Stimulated activated CD4-positive, alpha-beta T cell treated with anti-CD3 and anti-CD28 coated beads, Interleukin-15, amount 100 ng/mL, for 1 hour (primary cell): ENCODE measurements around the gene MYPN.
"Not testable (repeated sequence)": the region's sequence is repeated elsewhere in the genome, so short reads cannot be mapped to it uniquely, and the experiment has no call there.

ENCODE experiments used
- DNase-seq, 2 donors: peaks; one replicate each; pipeline ENCODE4 v3.0.0-alpha.2; 2020; ENCODE audit warnings: low read depth in 1 of 2, low spot score in 1 of 2

MYPN gene

GRCh38 chr10:68222391-68222790 is 113.1 kb downstream of the MYPN start:
- DNase-seq, result no peak

DNA sequence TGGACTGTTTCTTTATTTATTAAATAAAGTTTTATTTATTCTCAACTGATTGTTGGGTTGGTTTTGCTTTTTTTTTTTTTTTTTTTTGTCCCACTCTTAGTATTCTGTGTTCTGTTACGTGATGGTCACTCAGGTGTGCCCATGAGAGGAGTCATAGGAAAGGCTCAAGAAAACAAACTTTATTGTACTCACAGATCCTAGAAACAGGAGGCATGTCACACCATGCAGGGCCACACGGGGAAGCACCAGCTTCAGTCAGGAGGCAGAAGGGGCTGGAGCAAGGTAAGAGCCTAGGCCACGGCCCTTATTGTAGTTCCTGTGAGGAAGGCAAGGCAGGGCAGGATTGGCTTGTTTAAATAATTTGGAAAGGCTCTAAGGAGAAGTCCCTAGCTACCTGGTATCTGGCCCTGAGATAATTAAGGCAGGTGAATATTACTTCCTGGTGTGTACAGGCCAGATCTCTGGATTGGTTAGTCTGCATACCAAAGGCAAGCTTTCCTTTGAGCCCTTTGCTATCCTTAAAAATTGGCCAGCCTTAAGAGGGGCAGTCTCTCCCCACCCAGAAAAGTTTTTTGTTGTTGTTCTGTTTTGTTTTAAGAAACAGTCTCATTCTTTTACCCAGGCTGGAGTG is 114.4 kb downstream of the MYPN start:
- no peak for DNase-seq

DNA sequence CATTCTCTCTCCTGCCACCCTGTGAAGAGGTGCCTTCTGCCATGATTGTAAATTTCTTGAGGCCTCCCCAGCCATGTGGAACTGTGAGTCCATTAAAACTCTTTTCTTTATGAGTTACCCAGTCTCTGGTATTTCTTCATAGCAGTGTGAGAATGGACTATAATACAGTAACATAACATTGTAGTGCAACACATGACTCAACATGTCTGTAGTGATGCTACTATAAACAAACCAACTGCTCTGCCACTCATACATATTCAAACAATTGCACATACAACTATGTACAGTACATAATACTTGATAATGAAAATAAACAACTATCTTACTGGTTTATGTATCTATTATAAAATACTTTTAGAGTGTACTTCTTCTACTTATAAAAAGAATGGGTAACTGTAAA is 115.5 kb downstream of the MYPN start:
- no peak for DNase-seq

- no peak for DNase-seq
Observed at GRCh38 chr10:68230268-68230667, 121.0 kb downstream of the MYPN start.

- peak in 1 of 2 donors; percentile 18 for DNase-seq
Observed at GRCh38 chr10:68231106-68231816, 122.0 kb downstream of the MYPN start.

- DNase-seq, result no peak
Observed at GRCh38 chr10:68231817-68232251, 122.5 kb downstream of the MYPN start, which contains the start of gene ATOH7. TSS of gene ATOH7 (minus strand) at chr10:68232113. CDS start at chr10:68231677, 436 bp downstream.

DNA sequence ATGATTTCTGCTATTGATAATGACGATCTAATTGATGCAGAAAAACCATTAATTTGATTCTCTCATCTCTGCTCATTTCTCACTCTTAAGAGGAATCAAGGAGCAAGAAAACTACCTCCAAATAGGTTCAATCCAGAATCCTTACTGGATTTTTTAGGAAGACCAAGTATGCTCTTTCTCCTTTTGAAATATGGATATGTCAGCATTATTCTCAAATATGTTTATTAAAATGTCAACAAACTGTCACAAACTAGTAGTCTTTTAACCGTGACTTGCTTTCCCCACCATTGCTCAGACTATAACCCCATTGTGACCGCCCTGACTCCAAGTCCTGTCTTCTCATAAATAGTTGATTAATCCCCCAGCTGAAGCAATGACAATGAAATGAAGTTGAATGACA is 123.8 kb downstream of the MYPN start:
- DNase-seq, result no peak

GRCh38 chr10:68235111-68235510 is 125.8 kb downstream of the MYPN start:
- DNase-seq, result no peak

DNA sequence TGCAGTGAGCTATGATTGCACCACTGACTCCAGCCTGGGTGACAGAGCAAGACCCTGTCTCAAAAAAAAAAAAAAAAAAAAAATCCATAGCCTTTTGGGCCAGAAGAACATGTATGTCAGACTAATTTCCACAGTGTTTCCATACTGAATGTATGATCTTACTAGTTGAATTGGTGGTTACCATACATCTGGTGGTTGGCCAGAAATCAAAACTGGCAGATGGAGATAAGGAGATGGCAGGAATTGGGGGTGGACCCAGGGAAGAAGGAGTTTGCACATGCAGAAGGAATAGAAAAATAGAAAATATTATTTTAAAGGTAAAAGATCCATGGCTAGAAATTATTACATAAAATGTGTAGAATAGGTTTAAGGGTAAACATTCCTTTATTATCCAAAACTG is 126.3 kb downstream of the MYPN start:
- DNase-seq, result no peak

DNA sequence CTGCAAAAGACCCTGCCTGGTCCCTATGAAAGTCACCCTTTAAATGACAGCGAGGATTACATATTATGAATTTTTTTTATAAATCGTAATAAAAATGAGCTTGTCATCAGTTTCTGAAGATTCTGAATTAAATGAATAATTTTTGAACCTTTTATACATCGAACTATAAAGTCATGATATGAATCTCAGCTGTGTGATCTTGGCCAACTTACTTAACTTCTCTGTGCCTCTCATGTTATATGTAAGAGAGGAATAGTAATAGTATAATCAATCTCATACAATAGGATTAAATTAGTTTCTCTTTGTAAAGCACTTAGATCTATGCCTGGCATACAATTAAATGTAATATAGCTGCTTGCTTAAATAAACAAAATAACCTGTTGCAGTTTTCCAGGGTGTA is 127.9 kb downstream of the MYPN start:
- no peak for DNase-seq

- no peak for DNase-seq
Observed at GRCh38 chr10:68238371-68238770, 129.1 kb downstream of the MYPN start.

DNA sequence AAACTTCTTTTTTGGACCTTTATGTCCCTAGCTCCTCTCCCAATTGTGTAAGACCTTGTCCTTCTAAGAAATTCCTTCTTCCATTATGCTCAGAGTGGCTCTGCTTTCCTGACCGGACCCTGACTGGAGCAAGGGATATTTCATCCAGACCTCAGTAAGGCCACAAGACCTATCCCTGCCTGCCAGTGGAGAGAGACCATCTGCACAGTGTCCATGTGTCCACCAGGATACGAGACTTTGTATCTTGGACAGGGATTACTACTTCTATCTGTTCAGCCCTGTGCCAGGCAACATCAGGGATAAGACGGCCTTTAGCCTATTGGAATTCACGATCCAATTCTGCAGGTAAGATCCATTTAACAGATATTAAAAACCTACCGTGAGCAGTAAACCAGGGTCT is 129.8 kb downstream of the MYPN start:
- DNase-seq, result no peak

- DNase-seq, result no peak
Observed at GRCh38 chr10:68239596-68240150, 130.4 kb downstream of the MYPN start.

GRCh38 chr10:68242051-68242450 is 132.8 kb downstream of the MYPN start:
- DNase-seq, result no peak

DNA sequence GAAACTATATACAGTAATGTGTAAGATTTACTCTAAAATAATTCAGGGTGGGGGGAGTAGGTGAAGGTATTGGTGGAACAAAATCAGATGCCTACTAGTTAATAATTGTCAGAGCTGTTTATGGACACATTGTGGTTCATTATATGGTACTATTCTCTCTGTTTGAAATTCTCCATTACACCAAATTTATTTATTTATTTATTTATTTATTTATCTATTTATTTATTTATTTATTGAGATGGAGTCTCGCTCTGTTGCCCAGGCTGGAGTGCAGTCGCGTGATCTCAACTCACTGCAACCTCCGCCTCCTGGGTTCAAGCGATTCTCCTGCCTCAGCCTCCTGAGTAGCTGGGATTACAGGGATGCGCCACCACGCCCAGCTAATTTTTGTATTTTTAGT is 137.1 kb downstream of the MYPN start:
- DNase-seq, result not testable (repeated sequence)

DNA sequence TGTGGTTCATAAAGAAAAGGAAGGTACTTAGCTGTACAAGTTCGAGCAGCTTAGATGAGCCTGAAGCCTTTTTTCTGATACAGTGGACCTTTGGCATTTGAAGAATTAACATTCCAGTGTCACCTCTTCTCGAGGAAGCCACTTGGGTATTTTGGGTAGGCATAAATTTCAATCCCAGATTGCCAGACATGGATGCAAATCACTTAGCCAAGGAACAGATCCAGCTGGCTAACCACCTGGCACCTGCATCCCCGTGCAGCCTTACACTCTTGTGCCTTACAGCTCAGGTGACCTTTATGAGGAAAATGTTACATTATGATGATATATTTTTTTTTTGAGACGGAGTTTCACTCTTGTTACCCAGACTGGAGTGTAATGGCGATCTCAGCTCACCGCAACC is 138.6 kb downstream of the MYPN start:
- DNase-seq, result no peak

GRCh38 chr10:68249297-68249696 is 140.0 kb downstream of the MYPN start:
- DNase-seq, result no peak

DNA sequence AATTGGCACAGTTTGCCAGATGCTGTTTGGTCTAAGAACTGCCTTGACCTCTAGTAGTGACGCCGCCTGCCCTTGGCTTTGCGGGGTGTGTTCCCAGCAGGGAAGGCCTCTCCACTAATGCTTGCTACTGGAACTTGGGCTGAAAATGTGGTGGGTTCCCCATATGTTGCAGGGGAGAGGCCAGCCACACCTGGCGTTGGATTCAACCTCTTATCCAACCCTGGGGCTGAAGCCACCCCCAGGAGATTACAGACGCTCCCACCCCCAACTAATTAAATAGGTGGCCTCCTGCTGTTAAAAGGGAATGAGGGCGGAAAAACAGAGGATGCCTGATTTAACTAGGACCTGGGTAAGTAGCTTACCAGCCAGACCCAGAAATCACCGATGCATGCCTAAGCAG is 141.9 kb downstream of the MYPN start:
- DNase-seq, result no peak

DNA sequence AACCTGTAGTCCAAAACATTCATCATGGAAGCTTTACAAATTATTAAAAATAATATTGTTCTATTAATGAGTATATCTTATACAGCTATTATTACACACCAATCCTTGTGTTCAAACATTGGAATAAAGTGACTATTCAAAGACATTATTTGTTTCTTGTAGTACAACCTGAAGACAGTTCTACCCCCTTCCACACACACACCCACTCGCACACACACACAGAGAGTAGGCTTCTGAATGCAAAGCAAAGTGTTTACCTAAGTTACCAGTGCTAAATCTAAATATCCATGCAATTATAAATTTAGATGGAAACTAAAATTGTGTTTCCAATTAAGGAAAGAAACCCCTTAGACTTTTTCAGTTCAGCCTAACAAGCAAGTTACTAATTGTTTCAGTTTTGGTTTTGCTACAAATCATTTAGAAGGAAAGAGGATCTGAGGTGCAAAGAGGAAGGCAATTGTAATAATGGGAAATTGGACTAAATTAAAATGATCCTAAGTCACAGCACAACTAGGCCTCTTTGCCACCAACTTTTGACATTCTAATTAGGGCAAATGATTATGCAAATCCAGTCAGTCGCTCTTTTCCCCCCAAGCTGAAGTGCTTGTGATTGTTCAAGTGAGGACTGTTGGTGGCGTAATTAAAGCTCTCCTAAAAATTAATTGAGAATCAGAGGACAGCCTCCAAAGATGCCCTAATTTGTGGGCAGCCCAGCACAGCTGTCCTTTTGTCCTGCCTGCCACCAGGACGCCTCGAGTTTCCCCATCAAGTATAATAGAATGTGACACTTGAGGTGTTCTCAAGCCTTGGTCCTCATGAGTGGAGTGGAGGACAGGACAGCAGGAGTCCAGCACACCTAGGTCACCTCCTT is 142.6 kb downstream of the MYPN start:
- no peak for DNase-seq

GRCh38 chr10:68253346-68253745 is 144.1 kb downstream of the MYPN start:
- DNase-seq, result no peak

GRCh38 chr10:68261132-68261856 is 152.0 kb downstream of the MYPN start:
- DNase-seq, result no peak
